CD4-positive, alpha-beta T cell treated with Interferon alpha-2 for 1 hour (primary cell): ENCODE results near the gene ABCC10.
A peak's percentile ranks its signal among the peaks of the same experiment; 100 is the strongest.
"Not testable (repeated sequence)": the region's sequence is repeated elsewhere in the genome, so short reads cannot be mapped to it uniquely, and the experiment has no call there.

Source experiments
- DNase-seq, 2 donors: peaks; one replicate each; pipeline ENCODE4 v3.0.0-alpha.2; 2020 to 2022

Gene ABCC10

GRCh38 chr6:43427406-43428111, at the start of gene ABCC10:
Gene ABCC10, plus strand, starts transcription at chr6:43427541. Its CDS starts 438 bp downstream, at chr6:43427979.
- DNase-seq, result peak; percentile 94 to 96

- no peak for DNase-seq
These were observed 49.6 kb upstream of the ABCC10 start for GRCh38 chr6:43377710-43378229.

- DNase-seq, result no peak
These were observed 48.7 kb upstream of the ABCC10 start for GRCh38 chr6:43378631-43379030.

GRCh38 chr6:43380858-43381257, 46.5 kb upstream of the ABCC10 start:
- not testable (repeated sequence) for DNase-seq

GRCh38 chr6:43383021-43383667, 44.2 kb upstream of the ABCC10 start:
- DNase-seq, result peak in 1 of 2 donors; percentile 25

GRCh38 chr6:43386492-43386891, 40.8 kb upstream of the ABCC10 start:
- DNase-seq, result peak in 1 of 2 donors; percentile 54

GRCh38 chr6:43389730-43390295, 37.5 kb upstream of the ABCC10 start:
- no peak for DNase-seq

GRCh38 chr6:43390753-43391439, 36.4 kb upstream of the ABCC10 start:
- DNase-seq, result not testable (repeated sequence)

- DNase-seq, result peak; percentile 35 to 69
These were observed 35.8 kb upstream of the ABCC10 start for GRCh38 chr6:43391440-43392031.

GRCh38 chr6:43393133-43393532, 34.2 kb upstream of the ABCC10 start:
- DNase-seq, result not testable (repeated sequence)

- no peak for DNase-seq
These were observed 33.7 kb upstream of the ABCC10 start for GRCh38 chr6:43393602-43394001.

- no peak for DNase-seq
These were observed 32.4 kb upstream of the ABCC10 start for GRCh38 chr6:43394982-43395381.

- DNase-seq, result no peak
These were observed 31.6 kb upstream of the ABCC10 start for GRCh38 chr6:43395776-43396175.

GRCh38 chr6:43396408-43397149, 30.8 kb upstream of the ABCC10 start:
- no peak for DNase-seq

- DNase-seq, result no peak
These were observed 27.3 kb upstream of the ABCC10 start for GRCh38 chr6:43399932-43400487.

GRCh38 chr6:43401730-43402129, 25.6 kb upstream of the ABCC10 start:
- DNase-seq, result no peak

- no peak for DNase-seq
These were observed 24.5 kb upstream of the ABCC10 start for GRCh38 chr6:43402820-43403219.

- DNase-seq, result no peak
These were observed 22.0 kb upstream of the ABCC10 start for GRCh38 chr6:43405354-43405753.

GRCh38 chr6:43407296-43407695, 20.0 kb upstream of the ABCC10 start:
- no peak for DNase-seq

- DNase-seq, result no peak
These were observed 19.1 kb upstream of the ABCC10 start for GRCh38 chr6:43408259-43408658.

- DNase-seq, result not testable (repeated sequence)
These were observed 16.6 kb upstream of the ABCC10 start for GRCh38 chr6:43410776-43411175.

- no peak for DNase-seq
These were observed 14.8 kb upstream of the ABCC10 start for GRCh38 chr6:43412541-43412940.
